CD4-positive, alpha-beta T cell treated with Interferon gamma for 1 hour (primary cell): Measurements from ENCODE around the gene STIM1.
"Not testable (repeated sequence)": the region's sequence is repeated elsewhere in the genome, so short reads cannot be mapped to it uniquely, and the experiment has no call there.

Experiments
- DNase-seq: peaks from one replicate; pipeline ENCODE4 v3.0.0-alpha.2; 2020

STIM1 gene

DNA sequence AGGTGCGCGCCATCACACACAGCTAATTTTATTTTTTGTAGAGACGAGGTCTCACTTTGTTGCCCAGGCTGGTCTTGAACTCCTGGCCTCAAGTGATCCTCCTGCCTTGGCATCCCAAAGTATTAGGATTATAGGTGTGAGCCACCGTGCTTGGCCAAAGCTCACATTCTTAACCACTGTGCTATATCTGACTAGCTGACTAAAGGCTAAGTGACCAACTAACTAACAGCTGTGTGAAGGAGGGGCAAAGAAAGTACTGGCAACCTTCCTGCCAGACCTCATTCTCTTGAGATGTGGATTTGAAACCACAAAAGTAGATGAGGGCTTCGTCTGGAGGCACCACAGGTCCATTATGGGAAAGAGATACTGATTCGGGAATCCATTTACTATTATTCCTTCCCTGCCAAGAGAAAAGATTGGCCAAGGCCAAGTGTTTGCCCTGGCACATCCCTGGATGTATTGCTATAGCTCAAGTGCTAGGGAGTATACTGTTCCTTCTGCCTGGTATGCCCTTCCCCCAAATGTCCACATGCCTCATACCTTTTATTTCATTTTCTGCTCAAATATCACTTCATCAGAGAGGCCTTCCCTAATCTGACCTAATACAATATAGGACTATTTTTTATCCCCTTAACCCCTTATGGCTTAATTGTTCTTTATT, 186.4 kb downstream of the STIM1 start:
- DNase-seq = no peak

GRCh38 chr11:4044976-4045646, 189.6 kb downstream of the STIM1 start:
- no peak for DNase-seq

DNA sequence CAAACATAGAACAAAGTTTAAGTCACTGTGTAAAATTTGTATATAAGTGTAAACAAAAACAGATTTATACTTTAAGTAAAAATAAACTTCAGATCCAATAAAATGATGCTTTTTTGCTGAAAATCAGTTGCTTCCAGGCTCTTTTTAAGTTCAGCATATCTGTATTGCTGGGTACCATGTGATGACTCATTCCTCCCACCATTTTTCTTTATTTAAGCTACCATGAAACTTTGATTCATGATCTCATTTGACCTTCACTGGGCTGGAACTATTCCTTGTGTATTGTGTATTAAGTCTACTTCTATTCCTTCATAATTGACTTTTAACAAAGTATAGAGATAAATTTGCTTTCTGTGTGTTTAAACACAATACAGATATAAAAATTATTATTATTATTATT, 192.9 kb downstream of the STIM1 start:
- no peak for DNase-seq

GRCh38 chr11:4049006-4049405, 193.5 kb downstream of the STIM1 start:
- DNase-seq = no peak

GRCh38 chr11:4050138-4050537, 194.7 kb downstream of the STIM1 start:
- DNase-seq = no peak

GRCh38 chr11:4053200-4053599, 197.7 kb downstream of the STIM1 start:
- not testable (repeated sequence) for DNase-seq

GRCh38 chr11:4054643-4055042, 199.2 kb downstream of the STIM1 start:
- no peak for DNase-seq

- DNase-seq = no peak
Observed at GRCh38 chr11:4059424-4059823, 204.0 kb downstream of the STIM1 start.

DNA sequence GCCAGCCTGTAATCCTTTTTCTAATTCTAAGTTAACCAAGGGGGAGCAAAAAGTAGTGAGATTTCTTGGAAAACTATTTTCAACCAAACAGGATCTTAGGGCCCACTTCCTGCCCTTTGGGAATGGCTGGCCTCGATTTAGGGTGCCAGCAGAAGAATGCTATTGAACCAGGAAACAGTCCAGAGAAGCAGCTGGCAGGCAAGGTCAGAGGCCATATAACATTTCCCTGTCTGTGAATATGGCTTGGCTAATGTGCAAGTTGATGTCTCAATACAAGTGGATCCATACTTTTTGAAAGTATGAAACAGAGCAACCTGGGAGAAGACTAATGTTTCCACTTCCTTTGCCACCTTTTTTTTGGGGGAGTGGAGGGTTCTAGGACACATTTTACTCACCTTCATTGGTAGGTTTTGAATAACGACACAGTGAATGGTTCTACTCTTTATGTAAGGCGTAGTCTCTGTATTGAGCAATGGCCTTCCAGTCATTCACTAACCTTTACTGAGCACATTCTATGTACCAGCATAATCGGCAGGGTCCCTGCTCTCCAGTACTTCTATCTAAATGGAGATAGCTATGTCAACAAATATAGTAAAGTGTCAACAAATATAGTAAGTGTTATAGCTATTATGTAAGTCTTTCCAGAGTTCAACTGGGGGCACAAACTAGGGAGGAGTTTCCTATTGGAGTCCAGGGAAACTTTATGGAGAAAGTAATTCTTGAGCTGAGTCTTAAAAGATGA, 204.9 kb downstream of the STIM1 start:
- DNase-seq = no peak

DNA sequence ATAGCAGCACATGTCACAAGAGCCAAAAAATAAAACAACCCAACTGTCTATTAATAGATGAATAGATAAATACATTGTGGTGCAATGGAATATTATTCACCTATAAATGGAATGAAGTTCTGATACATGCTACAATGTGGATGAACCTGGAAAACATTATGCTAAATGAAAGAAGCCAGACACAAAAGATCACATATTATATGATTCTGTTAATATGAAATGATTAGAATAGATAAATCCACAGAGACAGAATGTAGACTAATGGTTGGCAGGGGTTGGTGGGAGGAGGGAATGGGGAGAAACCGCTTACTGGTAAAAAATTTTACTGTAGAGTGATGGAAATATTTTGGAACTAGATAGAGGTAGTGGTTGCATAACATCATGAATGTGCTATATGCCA, 206.2 kb downstream of the STIM1 start:
- DNase-seq = no peak

DNA sequence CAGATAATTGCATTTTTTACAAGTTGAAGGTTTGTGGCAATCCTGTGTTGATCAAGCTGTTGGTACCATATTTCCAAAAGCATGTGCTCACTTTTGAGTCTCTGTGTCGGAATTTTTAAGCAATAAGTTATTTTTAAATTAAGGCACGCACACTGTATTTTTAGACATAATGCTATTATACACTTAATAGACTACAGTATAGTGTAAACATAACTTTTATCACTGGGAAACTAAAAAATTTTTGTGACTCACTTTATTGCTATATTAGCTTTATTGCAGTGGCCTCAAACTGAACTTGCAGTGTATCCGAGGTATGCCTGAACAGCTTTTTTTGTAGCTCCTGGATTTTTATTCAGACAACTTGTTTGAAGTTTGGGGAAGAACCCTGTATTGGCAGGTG, 207.9 kb downstream of the STIM1 start:
- DNase-seq = no peak

DNA sequence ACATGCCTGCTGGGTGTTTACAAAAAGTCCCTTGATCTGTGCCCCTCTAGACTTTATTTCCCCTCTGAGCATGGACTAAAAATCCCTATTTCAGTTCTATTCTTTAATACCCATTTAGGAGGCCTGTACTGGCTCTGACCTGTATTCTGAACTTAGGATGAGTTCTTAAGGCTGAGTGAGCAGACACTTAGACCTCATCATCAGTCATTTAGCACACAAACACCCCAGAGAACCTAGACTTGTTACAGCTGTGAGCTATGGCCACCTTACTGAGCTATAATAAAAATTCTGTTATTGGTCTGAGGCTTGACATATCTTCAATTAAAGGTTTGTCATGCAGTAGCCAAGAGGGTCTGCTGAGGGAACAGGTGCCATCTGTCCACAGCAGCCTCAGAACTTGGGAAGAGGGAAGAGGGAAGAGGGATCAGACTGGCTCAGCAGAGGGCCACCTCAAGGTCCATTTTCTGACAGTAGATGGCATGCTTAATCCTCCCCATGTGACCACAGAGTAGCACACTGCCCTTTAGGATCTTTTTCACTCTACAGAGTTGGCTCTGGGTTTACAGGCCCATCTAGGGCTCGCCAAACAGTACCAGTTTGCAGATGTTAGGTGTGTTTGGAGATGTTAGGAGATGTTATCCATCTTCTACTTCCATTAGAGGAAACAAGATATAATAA, 209.0 kb downstream of the STIM1 start:
- no peak for DNase-seq

- no peak for DNase-seq
Observed at GRCh38 chr11:4065086-4065485, 209.6 kb downstream of the STIM1 start.

GRCh38 chr11:4065601-4066377, 210.3 kb downstream of the STIM1 start:
- DNase-seq = no peak

GRCh38 chr11:4066910-4067309, 211.4 kb downstream of the STIM1 start:
- no peak for DNase-seq

GRCh38 chr11:4068962-4069361, 213.5 kb downstream of the STIM1 start:
- DNase-seq = no peak

- DNase-seq = no peak
Observed at GRCh38 chr11:4071325-4071724, 215.9 kb downstream of the STIM1 start.

DNA sequence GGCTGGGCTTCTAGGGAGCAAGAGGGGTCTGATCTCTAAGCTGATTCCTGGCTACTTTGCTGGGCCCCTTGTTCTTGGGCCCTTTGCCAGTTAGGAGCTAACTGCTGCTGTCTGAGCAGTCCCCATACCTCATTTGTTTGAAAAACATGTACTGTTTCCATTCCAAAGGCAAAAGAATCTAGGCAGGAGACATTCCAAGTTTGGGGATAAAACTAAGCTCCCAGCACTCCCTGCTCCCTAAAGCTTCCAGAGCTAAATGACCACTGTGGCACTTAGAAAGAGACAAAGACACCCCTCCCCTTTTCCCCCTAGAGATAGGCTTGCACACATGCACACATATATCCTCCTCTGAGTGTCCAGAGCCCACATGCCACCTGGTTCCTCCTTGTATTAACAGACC, 216.4 kb downstream of the STIM1 start:
- DNase-seq = no peak

DNA sequence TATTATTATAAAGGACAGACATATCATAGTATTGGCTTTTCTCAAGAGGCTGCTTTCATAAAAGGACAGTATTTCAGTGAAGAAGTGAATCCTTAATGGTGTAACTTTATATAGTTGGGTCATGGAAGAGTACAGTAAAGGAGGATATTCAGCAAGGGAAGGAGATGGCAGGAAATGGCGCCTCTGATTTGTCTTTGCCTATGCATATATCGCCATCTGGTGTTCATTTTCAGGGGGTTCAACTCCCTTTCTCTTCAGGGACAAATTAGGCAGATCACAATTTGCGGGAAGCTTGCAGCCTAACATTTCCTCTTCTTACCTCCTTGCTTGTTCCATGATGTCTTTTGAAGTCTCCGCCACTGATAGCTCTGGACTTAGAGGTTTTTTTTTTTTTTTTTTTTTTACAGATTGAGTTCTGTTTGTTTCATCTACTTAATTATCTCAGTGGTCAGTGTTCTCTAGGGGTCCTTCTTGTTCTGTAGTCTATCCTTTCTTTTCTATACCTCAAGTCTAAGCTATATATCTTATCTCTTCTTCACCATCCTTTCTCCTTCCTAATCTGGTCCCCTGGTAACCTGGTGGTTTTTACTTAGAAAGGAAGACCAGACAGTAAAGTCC, 217.3 kb downstream of the STIM1 start:
- DNase-seq = peak; percentile 41

- no peak for DNase-seq
Observed at GRCh38 chr11:4074266-4074665, 218.8 kb downstream of the STIM1 start.

DNA sequence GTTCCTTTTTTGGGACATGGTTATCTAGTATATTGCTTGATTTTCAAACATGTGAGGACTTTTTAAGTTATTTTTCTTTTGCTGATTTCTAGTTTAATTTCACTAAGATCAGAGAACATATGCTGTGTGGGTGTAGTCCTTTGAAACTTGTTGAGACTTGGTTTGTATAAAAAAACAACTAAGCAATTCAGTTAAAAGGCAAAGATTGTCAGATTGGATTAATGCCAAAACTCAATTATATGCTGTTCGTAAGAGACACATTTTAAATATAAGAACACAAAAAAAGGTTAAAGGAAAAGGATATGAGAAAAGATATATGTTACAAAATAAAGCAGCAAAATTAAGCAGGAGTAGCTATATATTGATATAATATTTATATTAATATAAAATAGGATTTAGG, 221.3 kb downstream of the STIM1 start:
- DNase-seq = no peak

DNA sequence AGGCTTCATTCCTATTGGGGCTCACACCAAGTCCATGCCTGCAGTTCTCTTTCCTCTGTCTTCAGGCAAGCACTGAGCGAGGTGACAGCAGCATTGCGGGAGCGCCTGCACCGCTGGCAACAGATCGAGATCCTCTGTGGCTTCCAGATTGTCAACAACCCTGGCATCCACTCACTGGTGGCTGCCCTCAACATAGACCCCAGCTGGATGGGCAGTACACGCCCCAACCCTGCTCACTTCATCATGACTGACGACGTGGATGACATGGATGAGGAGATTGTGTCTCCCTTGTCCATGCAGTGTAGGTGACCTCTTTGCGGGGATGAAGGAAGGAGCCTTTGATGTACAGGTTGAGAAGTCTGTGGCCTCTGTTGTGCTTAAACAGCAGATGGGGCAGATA, 227.7 kb downstream of the STIM1 start:
- no peak for DNase-seq
